Activated naive CD4-positive, alpha-beta T cell treated with anti-CD3 and anti-CD28 coated beads, Interleukin-2, amount 10 ng/mL, durations not matched to agents 7 days and 5 days (primary cell): ENCODE results near the gene SDHAF3.
A peak's percentile ranks its signal among the peaks of the same experiment; 100 is the strongest.
"Not testable (repeated sequence)": the region's sequence is repeated elsewhere in the genome, so short reads cannot be mapped to it uniquely, and the experiment has no call there.

ENCODE experiments used
- CTCF ChIA-PET: fragments of 350-600 bp; sonication (Branson Sonifier 250); formaldehyde crosslinking; loops from one replicate; lab custom pipeline; 2021; ENCODE audit warnings: antibody characterized with exemption; lab: Charles Lee
- DNase-seq: peaks from one replicate; pipeline ENCODE4 v3.0.0-alpha.2; 2020
- H3K27ac Mint-ChIP-seq: one replicate; pipeline ENCODE4 v1.8.0; 2021; ENCODE audit warnings: mild to moderate bottlenecking, moderate library complexity, mixed read lengths
- H3K27me3 Mint-ChIP-seq: one replicate; pipeline ENCODE4 v1.8.0; 2021; ENCODE audit warnings: mild to moderate bottlenecking, mixed read lengths
- H3K36me3 Mint-ChIP-seq: one replicate; pipeline ENCODE4 v1.8.0; 2021; ENCODE audit warnings: mixed read lengths
- H3K4me1 Mint-ChIP-seq: one replicate; pipeline ENCODE4 v1.8.0; 2021; ENCODE audit warnings: mixed read lengths
- H3K4me3 Mint-ChIP-seq: one replicate; pipeline ENCODE4 v1.8.0; 2021; ENCODE audit warnings: mild to moderate bottlenecking, moderate library complexity, mixed read lengths
- H3K9me3 Mint-ChIP-seq: one replicate; pipeline ENCODE4 v1.8.0; 2021; ENCODE audit warnings: mixed read lengths

SDHAF3 gene

DNA sequence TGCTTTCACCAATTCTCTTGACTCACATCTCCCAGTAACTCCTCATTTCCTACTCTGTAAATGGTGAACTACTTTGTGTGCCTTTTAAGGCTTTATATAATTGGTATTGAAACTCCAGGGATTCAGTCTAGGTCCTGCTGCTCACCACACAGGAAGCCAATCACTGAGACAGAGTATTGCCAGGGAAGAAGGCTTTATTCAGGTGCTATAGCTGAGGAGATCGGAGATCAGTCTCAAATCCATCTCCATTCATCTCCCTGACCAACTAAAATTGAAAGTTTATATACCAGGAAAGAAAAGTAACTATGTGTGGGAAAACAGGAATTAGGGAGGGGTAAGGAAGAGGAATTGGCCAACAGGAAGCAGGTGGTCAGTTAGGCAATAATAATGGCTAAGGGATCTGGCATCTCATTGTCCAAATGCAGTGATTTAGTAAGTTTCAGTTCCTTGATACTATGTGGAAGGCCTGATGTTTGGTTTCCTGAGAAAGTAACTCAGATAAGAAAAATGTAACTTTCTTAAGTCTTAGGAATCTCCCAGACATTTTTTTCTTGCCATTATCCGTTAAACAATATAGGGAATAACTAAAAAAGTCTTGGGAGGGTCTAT is 10.2 kb upstream of the SDHAF3 start:
- CTCF ChIA-PET, result no interaction called here
- H3K36me3 Mint-ChIP-seq, result no peaks in the 10 kb centered on the region
- DNase-seq, result no peak
- H3K4me3 Mint-ChIP-seq, result no peak overlapping the region
- H3K27ac Mint-ChIP-seq, result no peak overlapping the region
- no peaks in the 10 kb centered on the region for H3K4me1 Mint-ChIP-seq
- peaks cover 7% of the 10 kb centered on the region for H3K9me3 Mint-ChIP-seq
- H3K27me3 Mint-ChIP-seq, result peaks cover 5% of the 10 kb centered on the region

DNA sequence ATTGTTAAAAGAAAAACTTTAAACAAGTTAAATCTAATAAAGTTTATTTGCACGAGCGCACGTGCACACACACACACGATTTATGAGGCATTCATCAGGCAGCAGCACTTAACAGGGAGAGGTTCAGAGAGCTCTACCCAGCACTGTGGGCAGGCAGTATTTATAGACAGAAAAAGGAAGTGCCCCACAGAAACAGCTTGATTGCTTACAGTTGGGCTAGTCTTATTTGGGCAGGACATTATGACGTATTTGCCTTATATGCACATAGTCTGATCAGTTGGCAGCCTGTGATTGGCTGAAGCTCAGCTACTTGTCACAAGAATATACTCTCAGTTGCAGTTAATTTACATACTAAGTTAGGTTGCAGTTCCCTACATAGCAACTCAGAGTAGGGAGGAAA is 1.2 kb upstream of the SDHAF3 start:
- peaks cover 1% of the 10 kb centered on the region for H3K9me3 Mint-ChIP-seq
- H3K27ac Mint-ChIP-seq, result peak overlapping the region; percentile 94
- H3K4me1 Mint-ChIP-seq, result peaks cover 37% of the 10 kb centered on the region
- DNase-seq, result no peak
- H3K4me3 Mint-ChIP-seq, result peak overlapping the region; percentile 21
- H3K36me3 Mint-ChIP-seq, result peaks cover 17% of the 10 kb centered on the region
- H3K27me3 Mint-ChIP-seq, result no peaks in the 10 kb centered on the region
- CTCF ChIA-PET, result interaction anchor here (1.1 kb wide), 1 partner anchor 63 kb away, joined by 3 read pairs; no protein-coding TSS in a partner anchor

DNA sequence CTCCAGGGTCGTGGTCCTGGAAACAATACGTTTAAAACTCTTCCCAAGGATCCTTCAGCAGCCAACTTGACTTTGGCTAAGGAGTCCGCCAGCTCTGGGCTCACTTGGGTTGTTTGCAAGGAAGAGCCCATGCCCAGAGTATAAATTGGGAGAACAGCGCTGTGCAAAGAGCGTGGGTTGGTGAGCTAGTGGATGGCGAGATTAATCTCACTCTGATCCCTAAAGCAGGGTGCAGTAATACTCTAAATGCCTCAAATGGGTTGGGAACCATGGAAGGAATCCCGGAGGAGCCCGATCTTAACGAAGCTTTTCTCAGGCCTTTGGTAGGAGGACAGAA is 495 bp upstream of the SDHAF3 start:
- no peak for DNase-seq
- peaks cover 20% of the 10 kb centered on the region for H3K36me3 Mint-ChIP-seq
- H3K27me3 Mint-ChIP-seq, result no peaks in the 10 kb centered on the region
- H3K4me3 Mint-ChIP-seq, result peak overlapping the region; percentile 87
- peaks cover 1% of the 10 kb centered on the region for H3K9me3 Mint-ChIP-seq
- H3K27ac Mint-ChIP-seq, result peak overlapping the region; percentile 94
- CTCF ChIA-PET, result interaction anchor here (1.1 to 1.2 kb wide), 2 partner anchors 15 to 31 kb away, joined by 3 to 5 read pairs; no protein-coding TSS in a partner anchor
- peaks cover 38% of the 10 kb centered on the region for H3K4me1 Mint-ChIP-seq

DNA sequence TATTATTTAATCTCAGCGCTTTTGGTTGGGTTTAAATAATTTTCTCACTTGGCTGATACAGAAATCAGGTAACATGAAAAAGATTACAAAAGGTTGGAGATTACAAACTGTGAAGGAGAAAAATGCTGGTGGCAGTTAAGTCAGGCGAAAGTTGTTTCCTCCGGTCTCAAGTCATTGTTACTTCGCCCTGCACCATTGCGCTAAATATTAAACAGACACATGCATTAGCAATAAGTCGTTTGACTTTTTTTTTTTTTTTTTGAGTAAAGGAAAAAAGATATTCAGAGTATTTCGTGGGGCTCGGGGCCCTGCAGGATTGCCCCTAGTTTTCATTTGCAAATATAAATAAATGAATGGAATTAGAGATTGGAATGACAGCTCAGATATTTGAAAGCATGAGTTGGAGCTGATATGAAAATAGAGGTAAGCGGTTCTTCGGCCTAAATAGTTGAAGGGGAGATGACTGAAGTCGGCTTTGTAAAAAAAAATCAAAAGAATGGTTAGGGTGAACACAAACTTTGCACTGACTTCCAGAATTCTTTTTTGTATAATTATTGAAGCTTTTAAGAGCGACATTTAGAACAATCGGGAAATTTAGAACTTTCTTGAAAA is 914 bp downstream of the SDHAF3 start:
- peaks cover 7% of the 10 kb centered on the region for H3K9me3 Mint-ChIP-seq
- no peaks in the 10 kb centered on the region for H3K27me3 Mint-ChIP-seq
- CTCF ChIA-PET, result interaction anchor here (0.7 kb wide), 1 partner anchor 62 kb away, joined by 3 read pairs; no protein-coding TSS in a partner anchor
- DNase-seq, result no peak
- peak overlapping the region; percentile 94 for H3K27ac Mint-ChIP-seq
- H3K36me3 Mint-ChIP-seq, result peaks cover 20% of the 10 kb centered on the region
- H3K4me1 Mint-ChIP-seq, result peaks cover 38% of the 10 kb centered on the region
- peak overlapping the region; percentile 87 for H3K4me3 Mint-ChIP-seq

DNA sequence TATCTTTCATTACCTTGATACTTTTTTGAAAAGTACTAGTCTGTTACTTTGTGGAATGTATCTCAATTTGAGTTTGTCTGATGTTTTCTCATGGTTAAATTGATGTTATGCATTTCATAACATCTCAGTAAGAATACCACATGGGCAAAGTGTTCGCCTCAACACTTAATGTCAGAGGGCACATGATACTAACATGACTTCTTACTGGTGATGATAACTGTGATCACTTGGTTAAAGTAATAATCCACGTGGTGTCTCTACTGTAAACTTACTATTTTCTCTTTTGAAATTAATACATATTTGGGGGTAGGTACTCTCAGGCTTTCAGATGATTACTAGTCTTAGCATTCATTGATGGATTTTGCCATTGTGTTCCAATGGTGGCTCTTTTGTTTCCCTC is 2.2 kb downstream of the SDHAF3 start:
- H3K9me3 Mint-ChIP-seq, result peaks cover 15% of the 10 kb centered on the region
- no peak for DNase-seq
- H3K36me3 Mint-ChIP-seq, result peaks cover 28% of the 10 kb centered on the region
- H3K4me1 Mint-ChIP-seq, result peaks cover 38% of the 10 kb centered on the region
- CTCF ChIA-PET, result no interaction called here
- H3K27ac Mint-ChIP-seq, result no peak overlapping the region
- peak overlapping the region; percentile 87 for H3K4me3 Mint-ChIP-seq
- no peaks in the 10 kb centered on the region for H3K27me3 Mint-ChIP-seq

DNA sequence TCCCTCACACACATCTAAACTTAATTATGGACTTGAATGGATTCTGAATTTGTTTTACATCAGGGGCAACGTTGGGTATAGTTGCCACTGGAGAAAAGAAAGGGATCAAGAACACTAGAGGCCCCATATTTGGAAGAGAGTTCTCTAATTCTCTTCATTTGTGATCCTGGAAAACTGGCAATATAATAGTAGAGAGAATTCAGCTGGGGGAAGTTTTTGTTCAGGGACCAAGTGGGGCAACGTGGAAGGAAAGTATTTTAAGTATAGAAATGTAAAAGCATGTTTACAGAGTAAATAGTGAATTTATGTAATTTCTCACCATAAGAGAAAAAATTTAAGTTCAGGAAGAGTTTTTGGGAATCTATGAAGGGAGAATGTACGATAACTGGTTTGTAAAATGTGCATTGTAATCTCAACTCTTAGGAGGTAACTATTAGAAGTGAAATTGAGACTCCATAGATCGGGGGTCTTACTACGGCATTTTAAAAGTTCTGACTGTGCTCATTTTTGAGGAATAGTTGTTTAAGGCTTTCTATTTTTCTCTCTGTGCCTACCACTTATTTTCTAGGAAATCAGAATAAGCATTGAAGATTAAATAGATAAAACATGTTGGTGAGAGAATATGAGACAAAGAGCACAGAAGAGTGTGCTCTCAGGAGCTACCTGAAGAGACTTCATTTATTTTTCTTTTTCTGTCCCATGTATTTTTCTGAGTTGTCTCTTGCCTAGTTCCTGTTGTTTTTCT is 3.4 kb downstream of the SDHAF3 start:
- CTCF ChIA-PET, result no interaction called here
- no peaks in the 10 kb centered on the region for H3K27me3 Mint-ChIP-seq
- no peak for DNase-seq
- no peak overlapping the region for H3K27ac Mint-ChIP-seq
- H3K4me1 Mint-ChIP-seq, result peaks cover 38% of the 10 kb centered on the region
- no peak overlapping the region for H3K4me3 Mint-ChIP-seq
- peaks cover 24% of the 10 kb centered on the region for H3K9me3 Mint-ChIP-seq
- peaks cover 36% of the 10 kb centered on the region for H3K36me3 Mint-ChIP-seq

DNA sequence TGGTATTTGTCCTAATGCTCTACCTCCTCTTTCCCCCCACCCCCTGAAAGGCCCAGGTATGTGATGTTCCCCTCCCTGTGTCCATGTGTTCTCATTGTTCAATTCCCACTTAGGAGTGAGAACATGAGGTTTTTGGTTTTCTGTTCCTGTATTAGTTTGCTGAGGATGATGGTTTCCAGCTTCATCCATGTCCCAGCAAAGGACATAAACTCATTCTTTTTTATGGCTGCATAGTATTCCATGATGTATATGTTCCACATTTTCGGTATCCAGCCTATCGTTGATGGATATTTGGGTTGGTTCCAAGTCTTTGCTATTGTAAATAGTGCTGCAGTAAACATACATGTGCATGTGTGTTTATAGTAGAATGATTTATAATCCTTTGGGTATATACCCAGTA is 5.6 kb downstream of the SDHAF3 start:
- peaks cover 35% of the 10 kb centered on the region for H3K36me3 Mint-ChIP-seq
- H3K4me1 Mint-ChIP-seq, result peaks cover 24% of the 10 kb centered on the region
- CTCF ChIA-PET, H3K27ac Mint-ChIP-seq, H3K4me3 Mint-ChIP-seq, DNase-seq, H3K27me3 Mint-ChIP-seq: not testable (repeated sequence)
- peaks cover 23% of the 10 kb centered on the region for H3K9me3 Mint-ChIP-seq

DNA sequence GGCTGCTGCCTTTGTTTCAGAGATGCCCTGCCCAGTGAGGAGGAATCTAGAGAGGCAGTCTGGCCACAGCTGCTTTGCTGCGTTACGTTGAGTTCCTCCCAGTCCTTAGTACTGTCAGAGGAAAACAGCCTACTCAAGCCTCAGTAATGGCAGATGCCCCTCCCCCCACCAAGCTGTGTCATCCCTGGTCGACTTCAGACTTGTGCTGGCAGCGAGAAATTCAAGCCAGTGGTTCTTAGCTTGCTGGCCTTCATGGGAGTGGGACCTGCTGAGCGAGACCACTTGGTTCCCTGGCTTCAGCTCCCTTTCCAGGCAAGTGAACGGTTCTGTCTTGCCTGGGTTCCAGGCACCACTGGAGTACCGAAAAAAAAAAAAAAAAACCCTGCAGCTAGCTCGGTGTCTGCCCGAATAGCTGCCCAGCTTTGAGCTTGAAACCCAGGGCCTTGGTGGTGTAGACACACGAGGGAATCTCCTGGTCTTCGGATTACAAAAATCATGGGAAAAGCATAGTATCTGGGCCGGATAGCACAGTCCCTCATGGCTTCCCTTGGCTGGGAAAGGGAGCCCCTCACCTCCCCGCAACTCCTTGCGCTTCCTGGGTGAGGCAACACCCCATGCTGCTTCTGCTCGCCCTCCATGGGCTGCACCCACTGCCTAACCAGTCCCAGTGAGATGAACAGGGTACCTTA is 9.1 kb downstream of the SDHAF3 start:
- no peak overlapping the region for H3K27ac Mint-ChIP-seq
- no peak for DNase-seq
- H3K36me3 Mint-ChIP-seq, result peaks cover 18% of the 10 kb centered on the region
- no peak overlapping the region for H3K4me3 Mint-ChIP-seq
- CTCF ChIA-PET, result interaction anchor here (0.7 kb wide), 1 partner anchor 709 kb away, joined by 4 read pairs; no protein-coding TSS in a partner anchor
- H3K4me1 Mint-ChIP-seq, result peaks cover 3% of the 10 kb centered on the region
- H3K27me3 Mint-ChIP-seq, result no peaks in the 10 kb centered on the region
- H3K9me3 Mint-ChIP-seq, result peaks cover 23% of the 10 kb centered on the region

DNA sequence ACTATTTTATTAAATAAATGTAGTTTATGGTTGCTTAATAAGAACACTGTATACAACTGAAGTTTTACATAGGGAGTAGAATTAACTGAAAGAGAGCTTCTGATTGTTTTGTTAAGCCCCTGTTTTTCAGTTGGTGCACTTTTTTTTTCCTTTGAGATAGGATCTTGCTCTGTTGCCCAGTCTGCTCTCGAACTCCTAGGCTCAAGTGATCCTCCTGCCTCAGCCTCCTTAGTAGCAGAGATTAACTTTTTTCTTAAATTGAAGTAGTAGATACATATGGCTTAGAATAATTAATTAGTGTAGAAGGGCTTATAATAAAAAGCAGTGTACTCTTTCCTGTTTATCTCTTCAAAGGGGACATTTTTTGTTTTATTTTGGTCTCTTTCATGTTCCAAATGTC is 11.2 kb downstream of the SDHAF3 start:
- Mint-ChIP-seq H3K9me3 (peaks cover 17% of the 10 kb centered on the region), H3K4me3 (no peak overlapping the region), H3K36me3 (peaks cover 18% of the 10 kb centered on the region), H3K27ac (no peak overlapping the region), H3K4me1 (peaks cover 3% of the 10 kb centered on the region), H3K27me3 (no peaks in the 10 kb centered on the region)
- CTCF ChIA-PET, result no interaction called here
- DNase-seq, result no peak

DNA sequence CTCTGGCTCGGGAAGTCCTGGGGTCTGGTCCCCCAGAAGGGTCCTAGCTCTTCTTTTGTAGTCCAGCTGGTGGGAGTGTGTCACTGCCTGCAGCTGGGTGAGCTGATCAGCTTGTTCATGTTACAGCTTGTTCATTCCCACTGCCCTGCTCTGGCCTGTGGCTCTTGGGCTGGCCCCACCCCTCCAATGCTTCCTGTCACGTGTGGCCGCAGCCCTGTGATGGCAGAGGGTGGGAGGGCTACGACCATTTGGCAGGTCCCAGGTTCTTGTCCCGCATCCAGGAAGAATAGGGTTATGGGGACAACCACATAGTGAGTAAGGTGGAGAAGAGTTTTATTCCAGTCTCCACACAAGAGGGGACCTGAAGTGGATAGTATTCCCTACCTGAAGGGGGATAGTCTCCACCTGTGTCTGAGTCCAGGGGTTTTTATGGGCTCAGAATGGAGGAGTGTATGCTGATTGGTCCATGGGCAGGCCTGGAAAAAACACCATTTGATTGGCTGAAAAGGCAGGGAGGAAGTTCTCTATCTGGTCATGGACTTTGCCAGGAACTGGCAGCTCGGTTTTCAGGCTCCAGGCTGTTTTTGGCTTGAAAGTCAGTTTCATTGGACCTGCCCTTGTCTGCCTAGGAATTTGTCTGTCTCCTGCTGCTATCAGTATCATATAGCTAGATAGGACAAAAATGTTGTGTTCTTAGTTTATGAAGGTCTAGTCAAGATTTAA is 13.1 kb downstream of the SDHAF3 start:
- no peak for DNase-seq
- Mint-ChIP-seq H3K9me3 (peaks cover under 1% of the 10 kb centered on the region), H3K36me3 (peaks cover 5% of the 10 kb centered on the region), H3K4me3 (no peak overlapping the region), H3K27ac (no peak overlapping the region), H3K27me3 (no peaks in the 10 kb centered on the region), H3K4me1 (peaks cover 3% of the 10 kb centered on the region)
- CTCF ChIA-PET, result no interaction called here

DNA sequence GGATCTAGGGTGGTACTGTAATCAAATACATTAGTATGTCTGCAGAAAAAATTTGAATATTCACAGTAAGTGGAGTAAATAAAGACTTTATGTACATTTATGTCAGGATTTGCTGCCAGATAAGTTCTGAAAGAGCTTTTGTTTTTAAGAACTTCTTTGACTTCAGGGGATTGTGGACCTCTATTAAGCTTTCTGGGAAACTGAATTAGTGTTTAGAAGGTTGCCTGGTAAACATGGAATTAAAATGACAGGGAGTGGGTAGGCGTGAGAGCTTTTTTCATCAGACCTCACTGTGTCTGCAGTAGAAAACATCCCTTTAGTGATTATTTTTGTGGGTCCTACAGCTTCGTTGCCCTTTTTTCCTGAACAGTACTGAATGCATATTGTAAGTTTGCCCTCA is 15.7 kb downstream of the SDHAF3 start:
- no peaks in the 10 kb centered on the region for H3K27me3 Mint-ChIP-seq
- CTCF ChIA-PET, result no interaction called here
- H3K4me3 Mint-ChIP-seq, result no peak overlapping the region
- DNase-seq, result no peak
- H3K36me3 Mint-ChIP-seq, result peaks cover 7% of the 10 kb centered on the region
- peaks cover 3% of the 10 kb centered on the region for H3K4me1 Mint-ChIP-seq
- no peak overlapping the region for H3K27ac Mint-ChIP-seq
- H3K9me3 Mint-ChIP-seq, result peaks cover 5% of the 10 kb centered on the region

DNA sequence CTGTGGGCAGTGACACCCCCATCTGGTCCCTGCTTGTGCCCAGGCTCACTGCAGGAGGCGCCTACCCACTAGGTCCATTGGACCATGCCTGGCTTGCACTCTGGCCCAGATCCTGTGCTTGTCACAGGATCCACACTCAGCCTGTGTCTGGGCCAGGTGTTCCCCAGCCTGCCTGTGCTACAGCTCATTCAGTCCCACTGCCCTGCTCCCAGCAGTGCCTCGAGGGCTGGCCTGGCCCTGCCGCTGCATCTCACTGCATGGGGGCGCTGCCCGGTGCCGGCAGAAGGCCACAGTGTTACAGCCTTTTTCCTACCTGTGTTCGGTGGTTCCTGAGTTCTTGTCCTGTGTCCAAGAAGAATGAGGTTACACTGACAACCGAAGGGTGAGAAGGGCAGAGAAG is 21.3 kb downstream of the SDHAF3 start:
- CTCF ChIA-PET, result no interaction called here
- H3K27me3 Mint-ChIP-seq, result no peaks in the 10 kb centered on the region
- H3K9me3 Mint-ChIP-seq, result peaks cover 30% of the 10 kb centered on the region
- H3K27ac Mint-ChIP-seq, result no peak overlapping the region
- H3K4me3 Mint-ChIP-seq, result no peak overlapping the region
- H3K36me3 Mint-ChIP-seq, result peaks cover 33% of the 10 kb centered on the region
- DNase-seq, result no peak
- no peaks in the 10 kb centered on the region for H3K4me1 Mint-ChIP-seq

DNA sequence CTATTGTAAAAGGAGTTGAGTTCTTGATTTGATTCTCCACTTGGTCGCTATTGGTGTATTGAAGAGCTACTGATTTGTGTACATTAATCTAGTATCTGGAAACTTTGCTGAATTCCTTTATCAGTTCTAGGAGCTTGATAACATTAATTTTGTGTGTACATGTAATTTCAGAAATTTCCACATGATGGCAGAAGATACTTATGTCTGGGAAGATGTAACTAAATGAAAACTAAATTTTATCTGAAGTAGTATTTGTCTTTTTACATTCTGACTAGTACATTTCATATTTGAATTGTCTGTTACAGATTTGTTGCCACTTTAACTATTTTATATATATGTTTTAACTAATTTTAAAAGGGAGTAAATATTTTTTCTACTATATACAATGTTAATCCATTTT is 27.6 kb downstream of the SDHAF3 start:
- Mint-ChIP-seq H3K27ac (no peak overlapping the region), H3K36me3 (peaks cover 22% of the 10 kb centered on the region), H3K27me3 (no peaks in the 10 kb centered on the region), H3K4me1 (no peaks in the 10 kb centered on the region), H3K9me3 (peaks cover 13% of the 10 kb centered on the region), H3K4me3 (no peak overlapping the region)
- DNase-seq, result no peak
- CTCF ChIA-PET, result interaction anchor here (1.1 kb wide), 2 partner anchors 34 to 700 kb away, joined by 3 to 4 read pairs; no protein-coding TSS in a partner anchor

DNA sequence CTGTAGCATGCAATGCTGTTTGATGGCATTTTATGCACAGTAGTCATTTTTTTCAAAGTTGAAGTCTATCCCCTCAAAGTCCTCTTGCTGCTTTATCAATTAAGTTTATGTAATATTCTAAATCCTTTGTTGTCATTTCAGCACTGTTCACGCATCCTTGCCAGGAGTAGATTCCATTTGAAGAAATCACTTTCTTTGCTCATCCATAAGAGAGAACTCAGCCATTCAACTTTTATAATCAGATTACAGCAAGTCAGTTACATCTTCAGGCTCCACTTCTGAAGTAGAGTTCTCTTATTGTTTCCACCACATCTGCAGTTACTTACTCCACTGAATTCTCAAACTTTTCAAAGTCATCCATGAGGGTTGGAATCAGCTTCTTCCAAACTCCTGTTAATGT is 32.3 kb downstream of the SDHAF3 start:
- no peak overlapping the region for H3K27ac Mint-ChIP-seq
- CTCF ChIA-PET, result interaction anchor here (1.0 kb wide), 1 partner anchor 122 kb away, joined by 3 read pairs; no protein-coding TSS in a partner anchor

More for the DNA sequence above, 32.3 kb downstream of the SDHAF3 start:
- Mint-ChIP-seq H3K27me3 (no peaks in the 10 kb centered on the region), H3K36me3 (peaks cover 13% of the 10 kb centered on the region), H3K9me3 (no peaks in the 10 kb centered on the region), H3K4me3 (no peak overlapping the region), H3K4me1 (no peaks in the 10 kb centered on the region)
- DNase-seq, result no peak
